Transverse colon (tissue), 4 donors: Measurements from ENCODE around the gene CD5L.

ENCODE experiments used
- CTCF ChIP-seq, 5 experiments: fragments of 200-600 bp in 3 of 5; fragments of 450-650 bp in 2 of 5; sonication (generic) in 3 of 5; IDR thresholded peaks; 1 replicate in 2 of 5; 2 replicates in 3 of 5; pipeline ENCODE4 v1.5.1; 2016 to 2017; ENCODE audit warnings: antibody characterized with exemption in 5 of 5, inconsistent platforms in 3 of 5, mild to moderate bottlenecking in 2 of 5, moderate library complexity in 1 of 5
- POLR2AphosphoS5 ChIP-seq, 3 donors: sonication (generic); formaldehyde crosslinking; IDR thresholded peaks; one replicate each; pipeline ENCODE4 v1.6.1; 2016; ENCODE audit warnings: antibody characterized with exemption in 3 of 3

GRCh38 chr1:157798211-157798610 is 43.4 kb downstream of the CD5L start:
- TF ChIP-seq CTCF (IDR thresholded peaks at IDR 0.05) (no peak), POLR2AphosphoS5 (IDR thresholded peaks at IDR 0.05) (no peak)
